HG02970 (cell line): Measurements from ENCODE around the gene TMC5.

Experiments
- ATAC-seq: cut with Tn5 transposase; IDR thresholded peaks from one replicate; pipeline ENCODE4 v1.9.1; 2021; ENCODE audit warnings: mild to moderate bottlenecking, moderate library complexity, moderate number of reproducible peaks; ENCODE audit not compliant: unreplicated experiment, low FRiP score

Gene TMC5

DNA sequence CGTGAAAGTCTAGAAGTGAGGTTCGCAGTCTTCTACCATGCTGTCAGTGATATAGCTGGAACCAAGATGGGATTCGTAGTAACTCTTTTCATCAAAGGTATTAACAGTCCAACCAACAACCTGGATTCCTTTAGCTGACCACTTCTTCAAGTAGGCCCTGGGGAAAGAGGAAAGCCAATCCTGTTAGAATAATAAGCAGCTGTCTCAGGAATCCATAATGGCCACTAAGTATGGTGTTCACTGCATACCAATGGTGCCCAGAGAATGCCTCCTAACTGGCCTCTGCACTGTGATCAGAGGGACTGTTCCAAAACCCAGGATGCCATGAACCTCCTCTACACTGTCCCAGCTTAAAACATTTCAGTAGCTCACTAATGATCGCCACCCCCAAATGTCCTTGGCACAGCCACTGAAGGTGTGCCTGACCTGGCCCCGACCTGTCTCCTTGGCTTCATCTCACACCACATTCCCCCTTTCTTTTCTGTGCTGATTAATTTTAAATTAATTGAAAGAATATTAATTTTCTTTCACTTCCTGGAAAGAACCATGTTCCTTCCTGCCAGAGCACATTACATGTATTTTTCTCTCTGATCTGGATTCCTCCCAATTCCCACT is 85.9 kb downstream of the TMC5 start:
- no peak for ATAC-seq

- no peak for ATAC-seq
Measured at GRCh38 chr16:19505600-19506303, 88.1 kb downstream of the TMC5 start.

- no peak for ATAC-seq
Measured at GRCh38 chr16:19506965-19507364, 89.3 kb downstream of the TMC5 start.

GRCh38 chr16:19507867-19508266 is 90.2 kb downstream of the TMC5 start:
- ATAC-seq: no peak

DNA sequence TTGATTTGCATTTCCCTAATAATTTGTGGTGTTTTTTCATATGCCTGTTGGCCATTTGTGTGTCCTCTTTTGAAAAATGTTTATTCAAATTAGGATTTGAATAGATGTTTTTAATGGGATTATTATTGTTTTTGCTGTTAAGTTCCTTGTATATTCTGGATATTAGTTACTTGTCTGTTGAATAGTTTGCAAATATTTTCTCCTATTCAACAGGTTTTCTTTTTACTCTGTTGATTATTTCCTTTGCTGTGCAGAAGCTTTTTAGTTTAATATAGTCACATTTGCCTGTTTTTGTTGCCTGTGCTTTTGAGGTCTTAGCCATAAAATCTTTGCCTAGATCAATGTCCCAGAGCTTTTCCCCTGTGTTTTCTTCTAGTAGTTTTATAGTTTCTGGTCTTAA is 94.6 kb downstream of the TMC5 start:
- no peak for ATAC-seq

DNA sequence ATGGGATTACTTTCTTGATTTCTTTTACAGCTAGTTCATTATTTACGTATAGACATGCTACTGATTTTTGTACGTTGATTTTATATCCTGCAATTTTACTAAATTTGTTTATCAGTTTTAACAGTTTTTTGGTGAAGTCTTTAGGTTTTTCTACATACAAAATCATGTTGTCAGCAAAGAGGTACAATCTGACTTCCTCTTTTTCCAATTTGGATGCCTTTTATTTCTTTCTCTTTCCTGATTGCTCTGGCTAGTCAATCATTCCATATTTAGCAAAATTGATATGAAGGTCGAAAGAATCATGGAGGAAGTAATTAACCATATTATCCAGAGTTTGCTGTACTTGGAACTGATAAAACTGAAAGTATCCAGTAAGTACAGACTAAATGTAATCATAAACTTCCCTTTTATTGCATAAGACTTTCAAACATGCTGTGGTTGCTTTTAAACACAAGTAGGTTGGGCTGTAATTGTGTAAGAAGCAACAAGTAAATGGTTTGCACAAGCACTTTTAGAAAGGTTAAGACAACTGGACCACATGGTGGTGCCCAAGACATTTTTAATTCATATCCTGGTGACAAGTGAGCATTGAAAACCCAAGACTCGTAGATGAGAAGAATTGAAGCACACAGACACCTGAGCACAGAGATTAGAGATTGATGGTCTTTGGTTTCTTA is 95.8 kb downstream of the TMC5 start:
- ATAC-seq: no peak

- ATAC-seq: no peak
Measured at GRCh38 chr16:19515757-19516156, 98.1 kb downstream of the TMC5 start.

GRCh38 chr16:19517424-19518089 is 99.9 kb downstream of the TMC5 start:
- ATAC-seq: no peak

GRCh38 chr16:19518388-19518787 is 100.7 kb downstream of the TMC5 start:
- no peak for ATAC-seq

- ATAC-seq: no peak
Measured at GRCh38 chr16:19520861-19521331, 103.2 kb downstream of the TMC5 start.

GRCh38 chr16:19521471-19522396 is 104.1 kb downstream of the TMC5 start, which contains the start of gene GDE1:
GDE1 (minus strand) TSS chr16:19522098; CDS start chr16:19521964, 134 bp downstream.
- peak; percentile 62 for ATAC-seq

DNA sequence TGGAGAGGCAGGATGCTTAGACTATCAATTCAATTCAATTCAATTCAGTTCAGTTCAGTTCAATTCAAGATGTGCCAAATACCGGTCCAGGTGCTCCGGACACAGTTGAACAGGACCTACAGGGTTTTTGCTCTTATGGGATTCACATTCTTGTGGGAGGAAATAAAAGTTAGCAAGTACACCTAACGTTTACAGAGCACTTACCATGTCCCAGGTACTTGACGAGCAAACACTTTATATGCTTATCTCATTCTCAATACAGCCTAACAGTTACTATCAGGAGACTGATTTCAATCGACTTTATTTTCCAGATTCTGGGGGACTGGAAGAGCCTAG is 104.7 kb downstream of the TMC5 start:
- no peak for ATAC-seq

GRCh38 chr16:19522760-19523159 is 105.1 kb downstream of the TMC5 start:
- ATAC-seq: no peak

GRCh38 chr16:19523184-19523558 is 105.5 kb downstream of the TMC5 start:
- ATAC-seq: no peak

- peak; percentile 66 for ATAC-seq
Measured at GRCh38 chr16:19523559-19524355, 106.1 kb downstream of the TMC5 start, which contains the start of gene CCP110. CCP110 (plus strand) TSS chr16:19523942; CDS start chr16:19527882, 3,940 bp downstream.

DNA sequence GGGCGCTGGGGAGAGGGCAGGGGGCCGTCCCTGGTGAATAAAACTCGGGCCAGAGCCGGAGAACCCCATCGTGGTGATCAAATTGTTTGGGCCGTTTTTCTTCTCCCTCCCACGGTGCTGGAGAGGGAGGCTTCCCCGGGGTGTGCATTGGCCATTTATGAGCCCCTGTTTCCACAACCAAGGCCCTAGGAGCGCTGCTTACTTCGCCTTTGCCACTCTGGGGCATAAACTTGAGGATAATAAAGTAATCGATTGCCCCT is 106.6 kb downstream of the TMC5 start:
- ATAC-seq: no peak

- no peak for ATAC-seq
Measured at GRCh38 chr16:19524616-19525384, 107.1 kb downstream of the TMC5 start.

GRCh38 chr16:19525385-19525723 is 107.7 kb downstream of the TMC5 start:
- ATAC-seq: no peak

DNA sequence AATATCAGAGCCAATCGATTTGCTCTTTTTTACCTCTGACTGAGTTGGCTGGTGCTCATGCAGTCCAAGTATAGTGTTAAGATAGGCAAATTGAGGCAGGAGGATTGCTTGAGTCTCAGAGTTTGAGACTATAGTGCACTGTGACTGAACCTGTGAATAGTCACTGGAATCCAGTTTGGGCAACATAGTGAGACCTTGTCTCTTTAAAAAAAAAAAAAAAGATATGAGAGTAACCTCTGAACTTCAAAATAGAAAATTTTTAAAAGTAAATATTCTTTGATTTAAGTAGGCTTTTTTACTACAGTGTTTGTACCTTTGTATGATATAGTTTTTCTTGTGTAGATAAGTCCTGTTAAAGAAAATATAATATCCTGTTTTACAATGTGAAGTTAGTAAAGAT is 109.5 kb downstream of the TMC5 start:
- ATAC-seq: no peak
